Left lung (tissue), 14 donors: ENCODE measurements around the gene SLC38A2. TPM values are rescaled to one million over a fixed set of nuclear protein-coding genes. Genes with fewer than 3 reads are reported as not detected.

Source experiments
- ATAC-seq: fragments of 200-7000 bp; cut with Tn5 transposase; one replicate; pipeline ENCODE4 v1.9.1; 2020; ENCODE audit warnings: moderate library complexity
- DNase-seq, 4 donors: peaks; one replicate each; pipeline ENCODE4 v3.0.0-alpha.2; 2013 to 2020
- H3K27ac ChIP-seq, 2 donors: fragments of 200-600 bp; sonication (generic) in 1 of 2; one replicate each; pipeline versions ENCODE4 v1.5.0 to v1.8.0; 2020 to 2021
- H3K27me3 ChIP-seq, 2 donors: fragments of 200-600 bp; sonication (generic) in 1 of 2; one replicate each; pipeline versions ENCODE4 v1.5.0 to v1.8.0; 2020 to 2021
- H3K36me3 ChIP-seq, 2 donors: fragments of 200-600 bp; sonication (generic) in 1 of 2; one replicate each; pipeline versions ENCODE4 v1.5.0 to v1.8.0; 2020 to 2021
- H3K4me1 ChIP-seq, 2 donors: fragments of 200-600 bp; one replicate each; pipeline ENCODE4 v1.8.0; 2021
- H3K4me3 ChIP-seq, 2 donors: fragments of 200-600 bp; sonication (generic) in 1 of 2; one replicate each; pipeline versions ENCODE4 v1.5.0 to v1.8.0; 2020 to 2021; ENCODE audit warnings: mild to moderate bottlenecking in 1 of 2
- H3K9me3 ChIP-seq, 2 donors: fragments of 200-600 bp; sonication (generic) in 1 of 2; one replicate each; pipeline versions ENCODE4 v1.5.0 to v1.8.0; 2020 to 2021
- intact Hi-C, 2 donors: fragments of 100-400 bp; cut with DNase I; formaldehyde crosslinking; loops; one replicate each; pipeline versions ENCODE4 v1.11.2 to v1.14.2; 2022
- long read RNA-seq, 12 donors: library from polyadenylated mRNA in 2 of 12; unstranded in 2 of 12; transcript quantifications; one replicate each; pipeline ENCODE4 v2.0.0 and lab custom pipeline, GENCODE V29; 2019 to 2026
- polyA plus RNA-seq, 6 donors: library from polyadenylated mRNA; unstranded; fragments of 120-200 nt; gene quantifications; one replicate each; pipeline ENCODE4 v1.2.1, GENCODE V29; 2013; ENCODE audit not compliant: insufficient read length in 6 of 6
- total RNA-seq, 2 donors: library from RNA; stranded (reverse); fragmentation: NEBNext Ultra II Directional; extraction: Animal tissue kit (Norgen Biotek cat#: 25700); gene quantifications; one replicate each; pipeline ENCODE4 v1.2.1, GENCODE V29; 2021
- TF ChIP-seq, protein P1 (sequence below), 2 donors: fragments of 200-600 bp; sonication (generic) in 1 of 2; IDR thresholded peaks; one replicate each; pipeline versions ENCODE4 v1.5.0 to v1.8.0; 2021; ENCODE audit warnings: antibody characterized with exemption in 2 of 2
- donor health status: DM: no; HTN: yes; CAD: no.
- donor health status: DM: no; HTN: no; CAD: no.

The SLC38A2 gene
- total RNA-seq, result 100 to 1,000 TPM; 209 to 270 TPM
- polyA plus RNA-seq, result 100 to 1,000 TPM; 154 to 226 (median 169) TPM
- long read RNA-seq, donor 1, full-length matches to known transcripts, result 37 of 256 reads
- long read RNA-seq, donor 1, partial matches to known transcripts, result 219 of 256 reads
- long read RNA-seq, donor 1, other reads (novel, unspliced or antisense), result 0 of 256 reads
- long read RNA-seq, donor 2, full-length matches to known transcripts, result 43 of 48 reads
- long read RNA-seq, donor 2, partial matches to known transcripts, result 5 of 48 reads
- long read RNA-seq, donor 2, other reads (novel, unspliced or antisense), result 0 of 48 reads
- long read RNA-seq, donor 3, full-length matches to known transcripts, result 15 of 15 reads
- long read RNA-seq, donor 3, partial matches to known transcripts, result 0 of 15 reads
- long read RNA-seq, donor 3, other reads (novel, unspliced or antisense), result 0 of 15 reads
- long read RNA-seq, donor 4, partial matches to known transcripts, result 4 of 8 reads
- long read RNA-seq, donor 4, other reads (novel, unspliced or antisense), result 2 of 8 reads
- long read RNA-seq, donor 5, full-length matches to known transcripts, result 15 of 22 reads
- long read RNA-seq, donor 5, partial matches to known transcripts, result 7 of 22 reads
- long read RNA-seq, donor 5, other reads (novel, unspliced or antisense), result 0 of 22 reads
- long read RNA-seq, donor 6, full-length matches to known transcripts, result 11 of 11 reads
- long read RNA-seq, donor 6, partial matches to known transcripts, result 0 of 11 reads
- long read RNA-seq, donor 6, other reads (novel, unspliced or antisense), result 0 of 11 reads
- long read RNA-seq, donor 7, full-length matches to known transcripts, result 6 of 6 reads
- long read RNA-seq, donor 7, partial matches to known transcripts, result 0 of 6 reads
- long read RNA-seq, donor 7, other reads (novel, unspliced or antisense), result 0 of 6 reads
- long read RNA-seq, donor 8, full-length matches to known transcripts, result 11 of 16 reads
- long read RNA-seq, donor 8, partial matches to known transcripts, result 5 of 16 reads
- long read RNA-seq, donor 8, other reads (novel, unspliced or antisense), result 0 of 16 reads
- long read RNA-seq, donor 9, result 0 reads
- long read RNA-seq, donor 10, result 0 reads
- long read RNA-seq, donor 11, full-length matches to known transcripts, result 17 of 17 reads
- long read RNA-seq, donor 11, partial matches to known transcripts, result 0 of 17 reads
- long read RNA-seq, donor 11, other reads (novel, unspliced or antisense), result 0 of 17 reads
- long read RNA-seq, donor 12, full-length matches to known transcripts, result 10 of 10 reads
- long read RNA-seq, donor 12, partial matches to known transcripts, result 0 of 10 reads
- long read RNA-seq, donor 12, other reads (novel, unspliced or antisense), result 0 of 10 reads

DNA sequence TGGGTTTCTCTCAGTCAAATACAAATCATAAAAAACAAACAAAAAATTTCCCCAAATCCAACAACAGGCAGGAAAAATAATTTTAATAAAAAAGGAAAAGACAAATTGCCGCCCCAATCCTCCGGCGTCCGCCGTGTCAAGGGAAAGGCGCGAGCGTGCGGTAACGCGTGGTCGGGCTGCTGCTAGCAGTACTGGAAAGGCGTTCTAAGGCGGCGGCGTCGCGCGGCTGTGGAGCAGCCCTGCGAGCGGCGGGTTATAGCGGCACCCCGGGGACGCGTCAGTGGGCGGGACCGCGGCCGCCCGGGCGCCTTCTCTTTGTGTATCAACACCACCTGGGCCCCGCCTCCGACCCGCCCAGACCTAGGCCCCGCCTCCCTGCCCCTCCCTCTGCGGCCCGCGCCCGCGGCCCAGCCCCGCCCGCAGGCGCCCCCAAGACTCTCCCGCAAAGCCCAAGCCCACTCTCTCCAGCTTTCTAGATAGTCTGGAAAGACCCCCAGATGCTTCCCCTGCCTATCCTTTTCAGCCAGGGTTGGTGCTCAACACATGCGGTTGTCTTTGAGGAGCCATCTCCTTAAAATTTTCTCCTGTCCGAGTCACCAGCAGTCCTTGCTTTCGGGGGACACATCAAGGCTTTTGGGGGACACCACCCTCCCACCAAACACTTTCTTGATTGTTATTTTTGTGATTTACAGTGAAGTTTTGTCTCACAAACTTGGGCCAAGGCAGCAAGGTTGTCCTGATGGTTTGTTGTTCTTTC, at the start of gene SLC38A2:
TSS of gene SLC38A2 (minus strand) at position 230 of the 757 bp plus-strand sequence. CDS start 1,480 bp downstream, outside the sequence.
- TF ChIP-seq, protein P1, sequence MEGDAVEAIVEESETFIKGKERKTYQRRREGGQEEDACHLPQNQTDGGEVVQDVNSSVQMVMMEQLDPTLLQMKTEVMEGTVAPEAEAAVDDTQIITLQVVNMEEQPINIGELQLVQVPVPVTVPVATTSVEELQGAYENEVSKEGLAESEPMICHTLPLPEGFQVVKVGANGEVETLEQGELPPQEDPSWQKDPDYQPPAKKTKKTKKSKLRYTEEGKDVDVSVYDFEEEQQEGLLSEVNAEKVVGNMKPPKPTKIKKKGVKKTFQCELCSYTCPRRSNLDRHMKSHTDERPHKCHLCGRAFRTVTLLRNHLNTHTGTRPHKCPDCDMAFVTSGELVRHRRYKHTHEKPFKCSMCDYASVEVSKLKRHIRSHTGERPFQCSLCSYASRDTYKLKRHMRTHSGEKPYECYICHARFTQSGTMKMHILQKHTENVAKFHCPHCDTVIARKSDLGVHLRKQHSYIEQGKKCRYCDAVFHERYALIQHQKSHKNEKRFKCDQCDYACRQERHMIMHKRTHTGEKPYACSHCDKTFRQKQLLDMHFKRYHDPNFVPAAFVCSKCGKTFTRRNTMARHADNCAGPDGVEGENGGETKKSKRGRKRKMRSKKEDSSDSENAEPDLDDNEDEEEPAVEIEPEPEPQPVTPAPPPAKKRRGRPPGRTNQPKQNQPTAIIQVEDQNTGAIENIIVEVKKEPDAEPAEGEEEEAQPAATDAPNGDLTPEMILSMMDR (IDR thresholded peaks at IDR 0.05), result no peak
- H3K36me3 ChIP-seq, result peaks cover 11 to 33% of the 10 kb centered on the region in 2 donors
- peak within 1 kb of the TSS; percentile 98 to 99 for H3K27ac ChIP-seq
- peak; percentile 94 for ATAC-seq
- DNase-seq, result peak; percentile 93 to 100 (median 98)
- H3K4me1 ChIP-seq, result peaks cover 24 to 39% of the 10 kb centered on the region in 2 donors
- H3K9me3 ChIP-seq, result no peaks in the 10 kb centered on the region
- intact Hi-C loops, result no loop called here
- no peaks in the 10 kb centered on the region for H3K27me3 ChIP-seq
- peak within 1 kb of the TSS; percentile 88 for H3K4me3 ChIP-seq

DNA sequence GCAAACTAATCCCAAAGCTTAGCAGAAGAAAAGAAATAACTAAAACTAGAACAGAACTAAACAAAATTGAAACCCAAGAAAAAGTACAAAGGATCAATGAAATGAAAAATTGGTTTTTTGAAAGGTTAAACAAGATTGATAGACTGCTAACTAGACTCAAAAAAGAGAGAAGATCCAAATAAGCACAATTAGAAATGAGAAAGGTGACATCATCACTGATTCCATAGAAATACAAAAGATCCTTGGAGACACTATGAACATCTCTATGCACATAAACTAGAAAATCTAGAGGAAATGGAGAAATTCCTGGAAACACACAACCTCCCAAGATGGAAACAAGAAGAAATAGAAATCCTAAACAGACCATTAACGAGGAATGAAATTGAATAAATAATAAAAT, 47.1 kb upstream of the SLC38A2 start:
- Histone ChIP-seq H3K27me3 (no peaks in the 10 kb centered on the region), H3K36me3 (no peaks in the 10 kb centered on the region), H3K27ac (no peak overlapping the region), H3K4me3 (no peak overlapping the region), H3K9me3 (peaks cover 0 to 2% of the 10 kb centered on the region in 2 donors), H3K4me1 (no peaks in the 10 kb centered on the region)
- intact Hi-C loops, result no loop called here
- DNase-seq (no peak), ATAC-seq (no peak)
- TF ChIP-seq, protein P1 (IDR thresholded peaks at IDR 0.05), result no peak

DNA sequence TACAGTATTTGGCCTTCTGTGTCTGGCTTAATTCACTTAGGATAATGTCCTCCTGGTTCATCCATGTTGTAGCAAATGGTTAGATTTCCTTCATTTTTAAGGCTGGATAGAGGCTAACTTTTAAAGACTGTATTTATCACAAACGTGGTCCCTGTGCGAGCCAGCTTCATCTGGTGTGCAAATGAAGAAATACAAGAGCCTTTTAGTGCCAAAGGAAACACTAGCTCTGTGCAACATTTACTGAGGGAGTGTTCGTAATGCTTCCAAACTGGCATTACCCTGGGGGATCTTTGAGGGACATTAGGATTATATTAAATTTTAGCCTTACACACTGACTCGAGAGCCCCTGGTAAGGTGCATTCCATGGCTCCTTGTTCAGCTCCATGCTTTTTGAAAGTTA, 43.0 kb upstream of the SLC38A2 start:
- Histone ChIP-seq H3K4me3 (no peak overlapping the region), H3K4me1 (no peaks in the 10 kb centered on the region), H3K27ac (no peak overlapping the region), H3K36me3 (no peaks in the 10 kb centered on the region), H3K27me3 (no peaks in the 10 kb centered on the region), H3K9me3 (no peaks in the 10 kb centered on the region)
- intact Hi-C loops, result no loop called here
- DNase-seq (no peak), ATAC-seq (no peak)
- TF ChIP-seq, protein P1 (IDR thresholded peaks at IDR 0.05), result no peak

DNA sequence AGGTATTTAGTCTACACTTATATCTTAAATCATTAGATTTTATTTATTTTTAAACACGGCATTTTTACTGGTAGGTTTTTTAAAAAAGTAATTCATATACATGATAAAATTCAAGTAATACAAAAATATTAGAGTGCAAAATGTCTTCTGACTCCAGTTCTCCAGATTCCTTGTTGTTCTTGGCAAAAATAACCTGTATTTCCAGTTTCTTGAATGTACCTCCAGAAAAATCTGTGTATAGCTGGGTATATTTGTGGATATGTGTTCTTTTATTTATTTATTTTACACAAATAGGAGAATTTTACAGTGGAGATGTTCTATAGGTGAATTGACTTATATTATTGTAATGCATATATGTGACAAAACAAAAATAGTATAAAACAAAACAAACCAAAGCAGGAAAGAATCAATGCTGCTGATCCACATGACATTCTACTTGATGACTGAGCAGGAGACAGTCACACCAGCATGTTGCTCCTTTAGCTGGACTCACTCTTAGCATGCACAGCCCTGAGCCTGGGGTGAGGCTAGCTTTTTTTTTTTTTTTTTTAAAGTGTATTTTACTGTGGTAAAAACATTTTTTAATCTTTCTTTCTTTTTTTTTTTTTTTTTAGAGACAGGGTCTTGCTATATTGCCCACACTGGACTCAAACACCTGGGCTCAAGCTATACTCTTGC, 42.2 kb upstream of the SLC38A2 start:
- DNase-seq, result no peak
- H3K36me3 ChIP-seq, result no peaks in the 10 kb centered on the region
- no peaks in the 10 kb centered on the region for H3K27me3 ChIP-seq
- ATAC-seq, result no peak
- no peak overlapping the region for H3K4me3 ChIP-seq
- intact Hi-C loops, result no loop called here
- TF ChIP-seq, protein P1 (IDR thresholded peaks at IDR 0.05), result no peak
- no peaks in the 10 kb centered on the region for H3K9me3 ChIP-seq
- H3K4me1 ChIP-seq, result no peaks in the 10 kb centered on the region
- H3K27ac ChIP-seq, result no peak overlapping the region
